Measurements from ENCODE around the gene SBF2.

GRCh38 chr11:10323793-10324170 lies 29.8 kb upstream of the SBF2 start:
- no peak for TF ChIP-seq MAX (IDR thresholded peaks at IDR 0.05; ENCODE audit: low read depth, low read length)
- TF ChIP-seq CTCF (IDR thresholded peaks at IDR 0.05; ENCODE audit: low read depth, low read length), result no peak
- no peak for TF ChIP-seq POLR2A (IDR thresholded peaks at IDR 0.05; ENCODE audit: extremely low read depth, insufficient read length)
- TF ChIP-seq MYC (IDR thresholded peaks at IDR 0.05; ENCODE audit: low read depth, low read length), result no peak
